Stimulated activated CD4-positive, alpha-beta T cell treated with anti-CD3 and anti-CD28 coated beads, Interleukin-15, amount 100 ng/mL, for 48 hours (primary cell): ENCODE measurements around the gene ERF.

Experiments used
- DNase-seq, 2 donors: peaks; one replicate each; pipeline ENCODE4 v3.0.0-alpha.2; 2020; ENCODE audit warnings: low read depth in 2 of 2

The ERF gene

GRCh38 chr19:42214810-42215485, 40.0 kb downstream of the ERF start:
- no peak for DNase-seq

- DNase-seq: no peak
Observed at GRCh38 chr19:42212886-42213285, 42.0 kb downstream of the ERF start.

- no peak for DNase-seq
Observed at GRCh38 chr19:42208612-42209011, 46.3 kb downstream of the ERF start.

GRCh38 chr19:42207767-42208271, 47.1 kb downstream of the ERF start:
- no peak for DNase-seq

GRCh38 chr19:42206871-42207755, 47.8 kb downstream of the ERF start:
- DNase-seq: no peak

- no peak for DNase-seq
Observed at GRCh38 chr19:42204664-42205063, 50.3 kb downstream of the ERF start.

GRCh38 chr19:42203700-42204099, 51.2 kb downstream of the ERF start:
- DNase-seq: no peak

GRCh38 chr19:42202290-42202880, 52.5 kb downstream of the ERF start:
- DNase-seq: no peak

- DNase-seq: no peak
Observed at GRCh38 chr19:42201489-42202289, 53.2 kb downstream of the ERF start.

- no peak for DNase-seq
Observed at GRCh38 chr19:42200116-42200715, 54.7 kb downstream of the ERF start.

- DNase-seq: peak in 1 of 2 donors; percentile 53
Observed at GRCh38 chr19:42199440-42200115, 55.4 kb downstream of the ERF start.

- peak in 1 of 2 donors; percentile 39 for DNase-seq
Observed at GRCh38 chr19:42198676-42199439, 56.1 kb downstream of the ERF start.
